ENCODE results near the gene JMJD4. TPM values are rescaled to one million over a fixed set of nuclear protein-coding genes. Genes with fewer than 3 reads are reported as not detected.

Gene JMJD4
- total RNA-seq, 1 experiment from 2014 or later: 42.8 TPM

GRCh38 chr1:227685807-227686206, 49.3 kb downstream of the JMJD4 start:
- no peak for DNase-seq (ENCODE audit: low spot score)

Other genes with a start within 250 kb of the JMJD4 start
- gene ZNF678, start 171.7 kb downstream of the JMJD4 start, total RNA-seq (2014; rRNA removed; shearing (Covaris generic)): 10.4 and 12.4 TPM in 2 replicates
- gene SNAP47, start 133 bp upstream of the JMJD4 start, total RNA-seq (2014; rRNA removed; shearing (Covaris generic)): 89.0 and 105 TPM in 2 replicates
- not detected in 2 replicates for gene PRSS38, start 80.4 kb upstream of the JMJD4 start, total RNA-seq (2014; rRNA removed; shearing (Covaris generic))
- 23.7 and 25.8 TPM in 2 replicates for gene WNT9A, start 212.6 kb upstream of the JMJD4 start, total RNA-seq (2014; rRNA removed; shearing (Covaris generic))